Ectodermal cell (in vitro differentiated cells): ENCODE results near the gene ATP13A2.
"Not testable (repeated sequence)": the region's sequence is repeated elsewhere in the genome, so short reads cannot be mapped to it uniquely, and the experiment has no call there.

ENCODE experiments used
- H3K27ac ChIP-seq: 2 replicates; pipeline ENCODE4 v1.7.0; 2013; ENCODE audit warnings: mild to moderate bottlenecking, low read depth, low read length; ENCODE audit not compliant: insufficient read depth, poor library complexity, severe bottlenecking
- H3K27me3 ChIP-seq: 2 replicates; pipeline ENCODE4 v1.7.0; 2013; ENCODE audit warnings: mild to moderate bottlenecking, low read length; ENCODE audit not compliant: insufficient read depth, control insufficient read depth, poor library complexity, severe bottlenecking
- H3K36me3 ChIP-seq: one replicate; pipeline ENCODE4 v1.7.0; 2013; ENCODE audit warnings: low read length; ENCODE audit not compliant: control insufficient read depth, insufficient read depth
- H3K4me1 ChIP-seq: one replicate; pipeline ENCODE4 v1.7.0; 2013; ENCODE audit warnings: low read length; ENCODE audit not compliant: control insufficient read depth, insufficient read depth
- H3K4me3 ChIP-seq: 2 replicates; pipeline ENCODE4 v1.7.0; 2013; ENCODE audit warnings: low read depth, low read length, control low read depth; ENCODE audit not compliant: insufficient read depth
- H3K9me3 ChIP-seq: 2 replicates; pipeline ENCODE4 v1.7.0; 2013; ENCODE audit warnings: mild to moderate bottlenecking, low read length, moderate library complexity; ENCODE audit not compliant: control insufficient read depth
- WGBS, 2 experiments: methylation state at CpG; one replicate each; pipeline ENCODE4 v1.1.7; 2013; ENCODE audit warnings: missing lambda C conversion rate in 2 of 2; 5-methylcytosine and 5-hydroxymethylcytosine counted together

The ATP13A2 gene

GRCh38 chr1:16946646-16947045 lies 65.1 kb downstream of the ATP13A2 start:
- peak overlapping the region; percentile 8 for H3K27ac ChIP-seq
- H3K9me3 ChIP-seq: no peaks in the 10 kb centered on the region
- no peaks in the 10 kb centered on the region for H3K27me3 ChIP-seq
- 93 to 94% methylated on average over 19 of the region's 19 CpGs for WGBS, 2 experiments
- no peaks in the 10 kb centered on the region for H3K4me1 ChIP-seq
- peaks cover 25% of the 10 kb centered on the region for H3K36me3 ChIP-seq
- no peak overlapping the region for H3K4me3 ChIP-seq

- 92 to 95% methylated on average over 13 of the region's 13 CpGs for WGBS, 2 experiments
- peaks cover 25% of the 10 kb centered on the region for H3K36me3 ChIP-seq
- not testable (repeated sequence) for H3K27me3 ChIP-seq, H3K4me3 ChIP-seq, H3K9me3 ChIP-seq, H3K27ac ChIP-seq, H3K4me1 ChIP-seq
Measured at GRCh38 chr1:16946185-16946584, 65.5 kb downstream of the ATP13A2 start.

- 89 to 92% methylated on average over 1 of the region's 9 CpGs for whole genome bisulfite sequencing, 2 experiments
- H3K27ac ChIP-seq, H3K4me3 ChIP-seq, H3K9me3 ChIP-seq, H3K27me3 ChIP-seq, H3K4me1 ChIP-seq: not testable (repeated sequence)
- H3K36me3 ChIP-seq: peaks cover 27% of the 10 kb centered on the region
Measured at GRCh38 chr1:16945512-16945911, 66.2 kb downstream of the ATP13A2 start.

GRCh38 chr1:16944038-16944437 lies 67.7 kb downstream of the ATP13A2 start:
- no peaks in the 10 kb centered on the region for H3K27me3 ChIP-seq
- 93 to 94% methylated on average over 19 of the region's 19 CpGs for WGBS, 2 experiments
- no peaks in the 10 kb centered on the region for H3K4me1 ChIP-seq
- no peak overlapping the region for H3K27ac ChIP-seq
- H3K4me3 ChIP-seq: no peak overlapping the region
- peaks cover 33% of the 10 kb centered on the region for H3K36me3 ChIP-seq
- no peaks in the 10 kb centered on the region for H3K9me3 ChIP-seq

- peaks cover 28% of the 10 kb centered on the region for H3K36me3 ChIP-seq
- H3K4me1 ChIP-seq, H3K27ac ChIP-seq, H3K4me3 ChIP-seq, H3K9me3 ChIP-seq, H3K27me3 ChIP-seq: not testable (repeated sequence)
- 90 to 91% methylated on average over 32 of the region's 32 CpGs for WGBS, 2 experiments
Measured at GRCh38 chr1:16939386-16940180, 72.1 kb downstream of the ATP13A2 start.

- WGBS, 2 experiments: 24 to 25% methylated on average over 51 of the region's 51 CpGs
- Histone ChIP-seq H3K4me3 (peak overlapping the region; percentile 2), H3K36me3 (peaks cover 24% of the 10 kb centered on the region)
Measured at GRCh38 chr1:16938351-16939321, 73.1 kb downstream of the ATP13A2 start.

GRCh38 chr1:16936580-16936979 lies 75.1 kb downstream of the ATP13A2 start:
- not testable (repeated sequence) for H3K27me3 ChIP-seq

More at GRCh38 chr1:16938351-16939321, 73.1 kb downstream of the ATP13A2 start:
- H3K9me3 ChIP-seq: no peaks in the 10 kb centered on the region
- no peaks in the 10 kb centered on the region for H3K27me3 ChIP-seq
- no peak overlapping the region for H3K27ac ChIP-seq
- H3K4me1 ChIP-seq: peaks cover 5% of the 10 kb centered on the region

More at GRCh38 chr1:16936580-16936979, 75.1 kb downstream of the ATP13A2 start:
- H3K36me3 ChIP-seq: peaks cover 15% of the 10 kb centered on the region
- not testable (repeated sequence) for H3K9me3 ChIP-seq, H3K27ac ChIP-seq, H3K4me3 ChIP-seq, H3K4me1 ChIP-seq
- WGBS, 2 experiments: 94 to 96% methylated on average over 16 of the region's 16 CpGs
